Psoas muscle (tissue), 8 donors: ENCODE results near the gene DLGAP1. TPM values are rescaled to one million over a fixed set of nuclear protein-coding genes. Genes with fewer than 3 reads are reported as not detected.

ENCODE experiments used
- ATAC-seq, 4 donors: fragments of 200-7000 bp; cut with Tn5 transposase; one replicate each; pipeline ENCODE4 v1.9.1; 2020; ENCODE audit warnings: moderate library complexity in 3 of 4, mild to moderate bottlenecking in 2 of 4
- DNase-seq, 2 donors: peaks; one replicate each; pipeline ENCODE4 v3.0.0-alpha.2; 2020
- H3K27ac ChIP-seq: fragments of 200-600 bp; one replicate; pipeline ENCODE4 v1.8.0; 2022
- H3K27me3 ChIP-seq, 3 donors: fragments of 200-600 bp in 1 of 3; one replicate each; pipeline versions ENCODE4 v1.6.1 to v1.8.0; 2013 to 2022; ENCODE audit warnings: low read length in 2 of 3, mild to moderate bottlenecking in 2 of 3, moderate library complexity in 1 of 3; ENCODE audit not compliant: insufficient read depth in 3 of 3
- H3K36me3 ChIP-seq, 2 donors: fragments of 200-600 bp in 1 of 2; one replicate each; pipeline versions ENCODE4 v1.6.1 to v1.8.0; 2013 to 2022; ENCODE audit warnings: low read depth in 1 of 2, mild to moderate bottlenecking in 1 of 2, moderate library complexity in 1 of 2; ENCODE audit not compliant: insufficient read depth in 1 of 2
- H3K4me1 ChIP-seq: fragments of 200-600 bp; one replicate; pipeline ENCODE4 v1.8.0; 2022
- H3K4me3 ChIP-seq: fragments of 200-600 bp; one replicate; pipeline ENCODE4 v1.8.0; 2022; ENCODE audit warnings: mild to moderate bottlenecking
- H3K9me3 ChIP-seq: fragments of 200-600 bp; one replicate; pipeline ENCODE4 v1.8.0; 2022
- WGBS, 3 donors: extraction: QIAGEN DNeasy Blood & Tissue Kit; methylation state at CpG; one replicate each; pipeline versions ENCODE4 v1.1.6 to v1.1.7; 2013; 5-methylcytosine and 5-hydroxymethylcytosine counted together
- intact Hi-C, 2 donors: fragments of 100-400 bp; cut with DNase I; formaldehyde crosslinking; loops; one replicate each; pipeline versions ENCODE4 v1.11.0 to v1.14.2; 2022
- polyA plus RNA-seq, 3 donors: library from polyadenylated mRNA; stranded (reverse); fragments of 200-250 nt; gene quantifications; one replicate each; pipeline ENCODE4 v1.2.3, GENCODE V29; 2013
- total RNA-seq, 4 donors: library from RNA; stranded (reverse); fragmentation: NEBNext Ultra II Directional in 2 of 4; extraction: Animal tissue kit (Norgen Biotek cat#: 25700) in 2 of 4; gene quantifications; one replicate each; pipeline versions ENCODE4 v1.2.1 to v1.2.4, GENCODE V29; 2021 to 2023
- TF ChIP-seq, protein P1 (sequence below): fragments of 200-600 bp; IDR thresholded peaks from one replicate; pipeline ENCODE4 v1.8.0; 2022; ENCODE audit warnings: antibody characterized with exemption
- donor health status: healthy with polysubstance abuse.
- donor health status: DM: no; HTN: no; CAD: no; lungs with moderate emphysema.
- donor health status: Bipolar disorder and iron deficiency.
- donor health status: healthy.
- donor health status: DM: yes; HTN: yes; CAD: no.
- donor health status: DM: no; HTN: no; CAD: no.
- donor health status: DM: no; HTN: no; CAD: no.
- donor health status: DM: yes; HTN: yes; CAD: no.

DLGAP1 gene
- total and polyA plus RNA-seq, 7 donors = 0.09 to 0.26 (median 0.16) TPM; not detected in 1

DNA sequence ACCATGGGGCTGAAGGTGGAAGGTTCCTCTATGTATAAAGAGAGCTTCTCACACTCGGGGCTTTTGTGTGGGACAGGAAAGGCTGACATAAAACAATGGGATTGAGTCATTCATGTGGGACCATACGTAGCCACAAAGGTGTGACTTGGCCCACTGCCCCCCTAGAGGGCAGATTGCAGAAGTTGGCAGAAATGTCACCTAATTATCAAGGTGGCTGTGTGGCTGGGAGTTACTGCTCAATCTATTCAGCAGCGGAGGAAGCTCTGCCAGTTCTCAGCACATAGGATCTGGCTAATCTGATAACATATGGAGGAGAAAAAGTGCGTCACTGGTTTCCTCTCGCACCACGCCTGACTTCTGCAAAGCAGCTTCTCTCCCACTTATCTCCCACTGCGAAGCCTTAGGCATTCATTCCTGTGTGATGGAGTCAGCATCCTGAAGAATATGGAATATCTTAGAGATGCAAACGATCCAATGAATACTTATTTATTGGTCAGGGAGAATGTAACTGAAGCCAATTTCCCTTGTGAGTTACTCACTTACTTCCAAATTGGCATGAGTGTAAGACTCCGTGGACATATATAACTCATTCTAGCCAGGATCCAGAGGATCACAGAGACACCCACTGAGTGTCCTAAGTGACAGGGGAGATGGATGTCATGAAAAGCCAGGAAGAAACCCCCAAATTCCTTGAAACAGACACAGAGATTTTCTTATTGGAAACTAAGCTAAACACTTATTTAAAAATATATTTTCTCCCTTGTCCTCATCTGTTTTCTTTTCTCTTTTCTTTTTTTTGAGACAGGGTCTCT lies 660.4 kb downstream of the DLGAP1 start:
- TF ChIP-seq, protein P1, sequence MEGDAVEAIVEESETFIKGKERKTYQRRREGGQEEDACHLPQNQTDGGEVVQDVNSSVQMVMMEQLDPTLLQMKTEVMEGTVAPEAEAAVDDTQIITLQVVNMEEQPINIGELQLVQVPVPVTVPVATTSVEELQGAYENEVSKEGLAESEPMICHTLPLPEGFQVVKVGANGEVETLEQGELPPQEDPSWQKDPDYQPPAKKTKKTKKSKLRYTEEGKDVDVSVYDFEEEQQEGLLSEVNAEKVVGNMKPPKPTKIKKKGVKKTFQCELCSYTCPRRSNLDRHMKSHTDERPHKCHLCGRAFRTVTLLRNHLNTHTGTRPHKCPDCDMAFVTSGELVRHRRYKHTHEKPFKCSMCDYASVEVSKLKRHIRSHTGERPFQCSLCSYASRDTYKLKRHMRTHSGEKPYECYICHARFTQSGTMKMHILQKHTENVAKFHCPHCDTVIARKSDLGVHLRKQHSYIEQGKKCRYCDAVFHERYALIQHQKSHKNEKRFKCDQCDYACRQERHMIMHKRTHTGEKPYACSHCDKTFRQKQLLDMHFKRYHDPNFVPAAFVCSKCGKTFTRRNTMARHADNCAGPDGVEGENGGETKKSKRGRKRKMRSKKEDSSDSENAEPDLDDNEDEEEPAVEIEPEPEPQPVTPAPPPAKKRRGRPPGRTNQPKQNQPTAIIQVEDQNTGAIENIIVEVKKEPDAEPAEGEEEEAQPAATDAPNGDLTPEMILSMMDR = no peak
- H3K27me3 ChIP-seq = no peaks in the 10 kb centered on the region
- 53 to 57% (median 56%) methylated on average over 9 of the region's 9 CpGs for WGBS, 3 donors
- intact Hi-C loops = no loop called here
- H3K4me3 ChIP-seq = no peak overlapping the region
- H3K4me1 ChIP-seq = no peaks in the 10 kb centered on the region
- DNase-seq (no peak), ATAC-seq (no peak)
- no peaks in the 10 kb centered on the region for H3K36me3 ChIP-seq
- no peaks in the 10 kb centered on the region for H3K9me3 ChIP-seq
- H3K27ac ChIP-seq = no peak overlapping the region

DNA sequence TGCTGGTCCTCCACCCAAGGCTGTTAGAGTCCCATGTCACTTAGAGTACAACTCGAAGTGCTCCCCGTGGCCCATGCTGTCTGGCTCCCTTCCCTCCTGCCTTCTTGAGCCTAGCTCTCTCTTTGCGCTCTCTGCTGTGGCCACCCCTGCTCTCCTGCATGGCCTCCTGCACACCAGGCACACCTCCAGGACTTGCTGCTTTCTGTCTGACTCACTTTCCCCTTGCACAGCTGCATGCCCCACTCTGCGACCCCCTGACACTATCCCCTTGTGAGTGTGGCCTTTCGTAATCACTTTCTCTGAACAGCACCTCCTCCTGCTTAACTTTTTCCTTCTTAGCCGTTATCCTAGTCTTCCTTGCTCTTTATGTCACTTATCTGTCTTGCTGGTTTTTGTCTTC lies 661.6 kb downstream of the DLGAP1 start:
- 73 to 82% (median 80%) methylated on average over 6 of the region's 6 CpGs for WGBS, 3 donors
- H3K27me3 ChIP-seq = no peaks in the 10 kb centered on the region
- H3K9me3 ChIP-seq = no peaks in the 10 kb centered on the region
- H3K4me1 ChIP-seq = no peaks in the 10 kb centered on the region
- ATAC-seq (no peak), DNase-seq (no peak)
- H3K36me3 ChIP-seq = no peaks in the 10 kb centered on the region
- no peak overlapping the region for H3K27ac ChIP-seq
- no peak overlapping the region for H3K4me3 ChIP-seq
- TF ChIP-seq, protein P1 = no peak
- intact Hi-C loops = no loop called here

GRCh38 chr18:3793111-3793510 lies 662.0 kb downstream of the DLGAP1 start:
- intact Hi-C loops = no loop called here
- WGBS, 3 donors = 70 to 75% (median 70%) methylated on average over 5 of the region's 5 CpGs
- Histone ChIP-seq H3K36me3 (no peaks in the 10 kb centered on the region), H3K9me3 (no peaks in the 10 kb centered on the region), H3K4me1 (no peaks in the 10 kb centered on the region), H3K4me3 (no peak overlapping the region), H3K27ac (no peak overlapping the region), H3K27me3 (no peaks in the 10 kb centered on the region)
- DNase-seq (no peak), ATAC-seq (no peak)
- TF ChIP-seq, protein P1 = no peak

DNA sequence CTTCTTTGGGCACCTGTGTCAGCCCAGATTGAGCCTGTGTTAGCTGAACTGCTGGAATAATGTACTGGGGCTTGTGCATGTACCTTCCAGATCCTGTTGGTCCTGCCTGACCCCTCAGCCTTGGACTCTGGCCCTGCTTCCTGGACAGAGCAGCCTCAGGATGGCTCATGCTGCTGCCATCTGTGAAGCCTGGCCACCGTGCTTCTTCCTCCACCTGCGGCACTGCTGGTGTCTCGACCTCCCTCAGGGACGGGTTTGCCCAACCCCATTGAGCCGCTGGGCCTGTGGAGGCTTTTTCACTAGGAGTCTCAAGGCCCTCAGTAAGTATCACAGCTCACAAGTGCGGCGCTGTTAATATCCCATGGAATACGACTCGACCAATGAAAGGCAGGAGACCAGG lies 662.4 kb downstream of the DLGAP1 start:
- ATAC-seq (no peak), DNase-seq (no peak)
- Histone ChIP-seq H3K36me3 (no peaks in the 10 kb centered on the region), H3K27me3 (no peaks in the 10 kb centered on the region), H3K4me1 (no peaks in the 10 kb centered on the region), H3K4me3 (no peak overlapping the region), H3K9me3 (no peaks in the 10 kb centered on the region), H3K27ac (no peak overlapping the region)
- intact Hi-C loops = no loop called here
- TF ChIP-seq, protein P1 = no peak
- 79 to 90% (median 85%) methylated on average over 9 of the region's 9 CpGs for WGBS, 3 donors

GRCh38 chr18:3791238-3791637 lies 663.9 kb downstream of the DLGAP1 start:
- no peak for ATAC-seq
- TF ChIP-seq, protein P1 = no peak
- 59 to 73% (median 68%) methylated on average over 4 of the region's 4 CpGs for WGBS, 3 donors

More at GRCh38 chr18:3791238-3791637, 663.9 kb downstream of the DLGAP1 start:
- Histone ChIP-seq H3K27me3 (no peaks in the 10 kb centered on the region), H3K27ac (no peak overlapping the region), H3K9me3 (no peaks in the 10 kb centered on the region), H3K4me1 (no peaks in the 10 kb centered on the region), H3K36me3 (no peaks in the 10 kb centered on the region), H3K4me3 (no peak overlapping the region)
- intact Hi-C loops = no loop called here
- no peak for DNase-seq
